IgD-negative memory B cell (primary cell): ENCODE measurements around the gene SVIL. TPM values are rescaled to one million over a fixed set of nuclear protein-coding genes. Genes with fewer than 3 reads are reported as not detected.
"Not testable (repeated sequence)": the region's sequence is repeated elsewhere in the genome, so short reads cannot be mapped to it uniquely, and the experiment has no call there.

ENCODE experiments used
- H3K27ac Mint-ChIP-seq, 3 donors: one replicate each; pipeline ENCODE4 v1.8.0; 2020 to 2022; ENCODE audit warnings: mild to moderate bottlenecking in 3 of 3, mixed read lengths in 3 of 3, moderate library complexity in 1 of 3
- H3K27me3 Mint-ChIP-seq: one replicate; pipeline ENCODE4 v1.8.0; 2021; ENCODE audit warnings: mixed read lengths
- H3K36me3 Mint-ChIP-seq: one replicate; pipeline ENCODE4 v1.8.0; 2020; ENCODE audit warnings: mild to moderate bottlenecking, mixed read lengths
- H3K4me1 Mint-ChIP-seq, 3 donors: one replicate each; pipeline ENCODE4 v1.8.0; 2020 to 2022; ENCODE audit warnings: mixed read lengths in 3 of 3, mild to moderate bottlenecking in 1 of 3
- H3K4me3 Mint-ChIP-seq, 4 donors: one replicate each; pipeline ENCODE4 v1.8.0; 2020 to 2022; ENCODE audit warnings: mild to moderate bottlenecking in 4 of 4, mixed read lengths in 4 of 4, moderate library complexity in 3 of 4
- H3K9me3 Mint-ChIP-seq, 3 donors: one replicate each; pipeline ENCODE4 v1.8.0; 2020 to 2021; ENCODE audit warnings: mixed read lengths in 3 of 3, mild to moderate bottlenecking in 1 of 3
- polyA plus RNA-seq: library from polyadenylated mRNA; unstranded; fragments of 300-500 nt; fragmentation: Illumina TruSeq; gene quantifications from one replicate; pipeline ENCODE4 v1.2.3, GENCODE V29; 2021

Gene SVIL
- polyA plus RNA-seq, 1 donor from 2014 or later: 2.6 TPM

GRCh38 chr10:29643771-29644501 lies 9.2 kb upstream of the SVIL start:
- H3K9me3 Mint-ChIP-seq: peaks cover 0 to 2% (median 2%) of the 10 kb centered on the region in 3 donors
- no peak overlapping the region for H3K4me3 Mint-ChIP-seq
- no peak overlapping the region for H3K27ac Mint-ChIP-seq
- no peaks in the 10 kb centered on the region for H3K27me3 Mint-ChIP-seq
- no peaks in the 10 kb centered on the region for H3K36me3 Mint-ChIP-seq
- peaks cover 5 to 25% (median 15%) of the 10 kb centered on the region in 3 donors for H3K4me1 Mint-ChIP-seq

GRCh38 chr10:29642990-29643389 lies 8.2 kb upstream of the SVIL start:
- no peak overlapping the region for H3K4me3 Mint-ChIP-seq
- H3K4me1 Mint-ChIP-seq: peaks cover 3 to 20% (median 15%) of the 10 kb centered on the region in 3 donors
- H3K27me3 Mint-ChIP-seq: no peaks in the 10 kb centered on the region
- no peak overlapping the region for H3K27ac Mint-ChIP-seq
- H3K9me3 Mint-ChIP-seq: peaks cover 0 to 2% (median 1%) of the 10 kb centered on the region in 3 donors
- no peaks in the 10 kb centered on the region for H3K36me3 Mint-ChIP-seq

- Mint-ChIP-seq H3K9me3 (peaks cover 0 to 2% (median 0%) of the 10 kb centered on the region in 3 donors), H3K36me3 (peaks cover 2% of the 10 kb centered on the region), H3K27me3 (no peaks in the 10 kb centered on the region), H3K4me1 (peaks cover 0 to 25% (median 0%) of the 10 kb centered on the region in 3 donors), H3K4me3 (no peak overlapping the region), H3K27ac (no peak overlapping the region)
Observed at GRCh38 chr10:29637537-29637936, 2.8 kb upstream of the SVIL start.

- H3K4me3 Mint-ChIP-seq: no peak overlapping the region
- peaks cover 2% of the 10 kb centered on the region for H3K36me3 Mint-ChIP-seq
- H3K27ac Mint-ChIP-seq: peak overlapping the region in 1 of 3 donors; percentile 15
- H3K9me3 Mint-ChIP-seq: no peaks in the 10 kb centered on the region
- no peaks in the 10 kb centered on the region for H3K27me3 Mint-ChIP-seq
- peaks cover 0 to 25% (median 0%) of the 10 kb centered on the region in 3 donors for H3K4me1 Mint-ChIP-seq
Observed at GRCh38 chr10:29636178-29636577, 1.4 kb upstream of the SVIL start.

- Mint-ChIP-seq H3K4me3 (peak overlapping the region in 1 of 4 donors; percentile 60), H3K4me1 (peaks cover 0 to 24% (median 0%) of the 10 kb centered on the region in 3 donors), H3K27ac (peak overlapping the region in 1 of 3 donors; percentile 15), H3K27me3 (no peaks in the 10 kb centered on the region), H3K36me3 (peaks cover 2% of the 10 kb centered on the region), H3K9me3 (no peaks in the 10 kb centered on the region)
Observed at GRCh38 chr10:29635711-29636144, 957 bp upstream of the SVIL start.

GRCh38 chr10:29634105-29634504 lies 666 bp downstream of the SVIL start:
- Mint-ChIP-seq H3K9me3 (no peaks in the 10 kb centered on the region), H3K4me1 (peaks cover 0 to 20% (median 0%) of the 10 kb centered on the region in 3 donors), H3K27ac (no peak overlapping the region), H3K4me3 (peak overlapping the region in 1 of 4 donors; percentile 12), H3K36me3 (peaks cover 2% of the 10 kb centered on the region), H3K27me3 (no peaks in the 10 kb centered on the region)

GRCh38 chr10:29631049-29631339 lies 3.8 kb downstream of the SVIL start:
- no peak overlapping the region for H3K27ac Mint-ChIP-seq
- no peaks in the 10 kb centered on the region for H3K27me3 Mint-ChIP-seq
- no peak overlapping the region for H3K4me3 Mint-ChIP-seq
- H3K4me1 Mint-ChIP-seq: peaks cover 0 to 15% (median 0%) of the 10 kb centered on the region in 3 donors
- no peaks in the 10 kb centered on the region for H3K9me3 Mint-ChIP-seq
- peaks cover 4% of the 10 kb centered on the region for H3K36me3 Mint-ChIP-seq

GRCh38 chr10:29630205-29631048 lies 4.3 kb downstream of the SVIL start:
- H3K27me3 Mint-ChIP-seq: no peaks in the 10 kb centered on the region
- peaks cover 6% of the 10 kb centered on the region for H3K36me3 Mint-ChIP-seq
- peaks cover 0 to 10% (median 0%) of the 10 kb centered on the region in 3 donors for H3K4me1 Mint-ChIP-seq
- H3K27ac Mint-ChIP-seq: no peak overlapping the region
- H3K9me3 Mint-ChIP-seq: no peaks in the 10 kb centered on the region
- no peak overlapping the region for H3K4me3 Mint-ChIP-seq

GRCh38 chr10:29628912-29629526 lies 5.8 kb downstream of the SVIL start:
- H3K9me3 Mint-ChIP-seq: no peaks in the 10 kb centered on the region
- no peaks in the 10 kb centered on the region for H3K27me3 Mint-ChIP-seq
- peaks cover 5% of the 10 kb centered on the region for H3K36me3 Mint-ChIP-seq
- H3K4me1 Mint-ChIP-seq: peaks cover 0 to 6% (median 0%) of the 10 kb centered on the region in 3 donors
- no peak overlapping the region for H3K4me3 Mint-ChIP-seq
- H3K27ac Mint-ChIP-seq: no peak overlapping the region

- Mint-ChIP-seq H3K4me1 (peaks cover 0 to 2% (median 0%) of the 10 kb centered on the region in 3 donors), H3K4me3 (no peak overlapping the region), H3K27me3 (no peaks in the 10 kb centered on the region), H3K27ac (no peak overlapping the region), H3K9me3 (no peaks in the 10 kb centered on the region), H3K36me3 (peaks cover 3% of the 10 kb centered on the region)
Observed at GRCh38 chr10:29628311-29628710, 6.5 kb downstream of the SVIL start.

GRCh38 chr10:29627201-29628132 lies 7.3 kb downstream of the SVIL start:
- Mint-ChIP-seq H3K27me3 (no peaks in the 10 kb centered on the region), H3K4me1 (no peaks in the 10 kb centered on the region), H3K36me3 (peaks cover 3% of the 10 kb centered on the region), H3K27ac (no peak overlapping the region), H3K9me3 (no peaks in the 10 kb centered on the region), H3K4me3 (no peak overlapping the region)

GRCh38 chr10:29624357-29624756 lies 10.4 kb downstream of the SVIL start:
- H3K27me3 Mint-ChIP-seq, H3K9me3 Mint-ChIP-seq, H3K27ac Mint-ChIP-seq, H3K4me3 Mint-ChIP-seq, H3K4me1 Mint-ChIP-seq, H3K36me3 Mint-ChIP-seq: not testable (repeated sequence)

- Mint-ChIP-seq H3K27ac (no peak overlapping the region), H3K9me3 (peaks cover 0 to 2% (median 0%) of the 10 kb centered on the region in 3 donors), H3K4me1 (peaks cover 0 to 1% (median under 1%) of the 10 kb centered on the region in 3 donors), H3K27me3 (no peaks in the 10 kb centered on the region), H3K36me3 (peaks cover 3% of the 10 kb centered on the region), H3K4me3 (no peak overlapping the region)
Observed at GRCh38 chr10:29623797-29624196, 11.0 kb downstream of the SVIL start.

- Mint-ChIP-seq H3K27me3 (no peaks in the 10 kb centered on the region), H3K9me3 (peaks cover 0 to 2% (median 0%) of the 10 kb centered on the region in 3 donors), H3K4me3 (no peak overlapping the region), H3K4me1 (peaks cover 0 to 1% (median 1%) of the 10 kb centered on the region in 3 donors), H3K36me3 (peaks cover 1% of the 10 kb centered on the region), H3K27ac (no peak overlapping the region)
Observed at GRCh38 chr10:29622382-29622922, 12.3 kb downstream of the SVIL start.
